GM12891 (cell line): ENCODE data around the gene FBXW2.

Experiments
- DNase-seq: peaks from one replicate; pipeline ENCODE4 v3.0.0; 2011; ENCODE audit warnings: low spot score; ENCODE audit not compliant: insufficient read length
- FAIRE-seq: peaks from 2 replicates; lab custom pipeline; 2011; peaks lifted over from hg19 to GRCh38; lab: Jason Lieb, UNC
- PAX5 ChIP-seq: IDR thresholded peaks from 2 replicates; pipeline ENCODE4 v1.6.1; 2011; ENCODE audit warnings: low read length, moderate library complexity, mild to moderate bottlenecking; ENCODE audit not compliant: insufficient read depth, severe bottlenecking
- POLR2A ChIP-seq: IDR thresholded peaks from 2 replicates; pipeline ENCODE4 v1.6.1; 2011; ENCODE audit warnings: low read depth, low read length, control low read depth
- POLR2AphosphoS5 ChIP-seq: IDR thresholded peaks from 2 replicates; pipeline ENCODE4 v1.6.1; 2011; ENCODE audit warnings: low read depth, low read length, control low read depth
- POU2F2 ChIP-seq: IDR thresholded peaks from 2 replicates; pipeline ENCODE4 v1.6.1; 2011; ENCODE audit warnings: low read depth, mild to moderate bottlenecking, control low read depth, low read length, moderate library complexity
- SPI1 ChIP-seq: IDR thresholded peaks from 2 replicates; pipeline ENCODE4 v1.6.1; 2011; ENCODE audit warnings: low read depth, low read length, control low read depth
- TAF1 ChIP-seq: IDR thresholded peaks from 2 replicates; pipeline ENCODE4 v1.6.1; 2011; ENCODE audit warnings: low read depth, low read length, control low read depth

The FBXW2 gene

GRCh38 chr9:120733190-120733589 lies 60.0 kb downstream of the FBXW2 start:
- TF ChIP-seq PAX5 (no peak), POLR2AphosphoS5 (no peak), POLR2A (no peak), SPI1 (no peak), POU2F2 (no peak), TAF1 (no peak)
- DNase-seq (no peak), FAIRE-seq (no peak)

- FAIRE-seq (no peak), DNase-seq (no peak)
- TF ChIP-seq POU2F2: no peak
- no peak for TF ChIP-seq PAX5
- TF ChIP-seq SPI1: no peak
- no peak for TF ChIP-seq POLR2A
- no peak for TF ChIP-seq POLR2AphosphoS5
- no peak for TF ChIP-seq TAF1
Measured at GRCh38 chr9:120730654-120731514, 62.3 kb downstream of the FBXW2 start.

GRCh38 chr9:120729791-120730241 lies 63.4 kb downstream of the FBXW2 start:
- FAIRE-seq: no peak
- DNase-seq: no peak
- TF ChIP-seq POLR2A: no peak
- TF ChIP-seq PAX5: no peak
- TF ChIP-seq SPI1: no peak
- TF ChIP-seq POLR2AphosphoS5: no peak
- TF ChIP-seq POU2F2: no peak
- TF ChIP-seq TAF1: no peak

GRCh38 chr9:120726484-120726883 lies 66.7 kb downstream of the FBXW2 start:
- DNase-seq (no peak), FAIRE-seq (no peak)
- TF ChIP-seq POLR2AphosphoS5 (no peak), PAX5 (no peak), POU2F2 (no peak), SPI1 (no peak), POLR2A (no peak), TAF1 (no peak)

- FAIRE-seq (no peak), DNase-seq (no peak)
- TF ChIP-seq TAF1 (no peak), POLR2A (no peak), POLR2AphosphoS5 (no peak), POU2F2 (no peak), PAX5 (no peak)
Measured at GRCh38 chr9:120725907-120726306, 67.3 kb downstream of the FBXW2 start.

GRCh38 chr9:120724757-120725400 lies 68.3 kb downstream of the FBXW2 start:
- no peak for TF ChIP-seq POU2F2
- FAIRE-seq: no peak
- no peak for DNase-seq

- TF ChIP-seq POLR2AphosphoS5 (no peak), TAF1 (no peak), PAX5 (no peak), SPI1 (no peak), POLR2A (no peak), POU2F2 (no peak)
- DNase-seq (no peak), FAIRE-seq (no peak)
Measured at GRCh38 chr9:120723565-120723964, 69.7 kb downstream of the FBXW2 start.

GRCh38 chr9:120720404-120720803 lies 72.8 kb downstream of the FBXW2 start:
- TF ChIP-seq PAX5 (no peak), TAF1 (no peak), SPI1 (no peak), POLR2A (no peak), POU2F2 (no peak), POLR2AphosphoS5 (no peak)
- FAIRE-seq: no peak
- no peak for DNase-seq

- TF ChIP-seq POU2F2 (peak; percentile 79; the same call in 1 of the 2 replicates), TAF1 (no peak)
- DNase-seq (no peak), FAIRE-seq (peak; percentile 56)
Measured at GRCh38 chr9:120718316-120718715, 74.9 kb downstream of the FBXW2 start.
